IMR-90 (cell line): ENCODE results near the gene CFAP92. TPM values are rescaled to one million over a fixed set of nuclear protein-coding genes. Genes with fewer than 3 reads are reported as not detected.

ENCODE experiments used
- ATAC-seq: fragments of 200-7000 bp; cut with Tn5 transposase; 2 replicates; pipeline ENCODE4 v1.9.1; 2020; ENCODE audit warnings: low read depth, mild to moderate bottlenecking, moderate library complexity
- BruUV-seq: library from RNA; stranded (reverse); fragments of 400-500 nt; replicated peaks from 2 replicates; lab custom pipeline; 2021; lab: Mats Ljungman, UMichigan
- CTCF ChIA-PET: fragments of 300-600 bp; formaldehyde crosslinking; extraction: SDS; loops from one replicate; lab custom pipeline; 2021; ENCODE audit warnings: antibody characterized with exemption; lab: Yijun Ruan, JAX
- POLR2A ChIA-PET: fragments of 300-600 bp; sonication (Branson Sonifier 250); formaldehyde crosslinking; loops from one replicate; lab custom pipeline; 2022; ENCODE audit warnings: antibody characterized with exemption; ENCODE audit not compliant: unreplicated experiment; lab: Charles Lee
- DNase-seq: peaks from one replicate; pipeline ENCODE4 v3.0.0; 2013
- H2AFZ ChIP-seq: replicated peaks from 2 replicates; pipeline ENCODE3; 2013; ENCODE audit warnings: low read length, mild to moderate bottlenecking; ENCODE audit not compliant: poor library complexity
- H2AK5ac ChIP-seq: 2 replicates; pipeline ENCODE4 v1.6.1; 2013; ENCODE audit warnings: low read depth, low read length, inconsistent platforms
- H2AK9ac ChIP-seq: replicated peaks from 2 replicates; pipeline ENCODE3; 2013; ENCODE audit warnings: mild to moderate bottlenecking, low read depth, low read length, moderate library complexity; ENCODE audit not compliant: poor library complexity
- H2BK120ac ChIP-seq: 2 replicates; pipeline ENCODE4 v1.6.1; 2013; ENCODE audit warnings: low read depth, low read length, inconsistent platforms
- H2BK15ac ChIP-seq: 3 replicates; pipeline ENCODE4 v1.6.1; 2013; ENCODE audit warnings: low read depth, low read length, inconsistent platforms
- H2BK20ac ChIP-seq: 2 replicates; pipeline ENCODE4 v1.6.1; 2013; ENCODE audit warnings: low read depth, mild to moderate bottlenecking, inconsistent platforms, low read length, moderate library complexity
- H2BK5ac ChIP-seq: 2 replicates; pipeline ENCODE4 v1.6.1; 2013; ENCODE audit warnings: mild to moderate bottlenecking, low read depth, low read length, inconsistent platforms; ENCODE audit not compliant: poor library complexity, severe bottlenecking
- H3K14ac ChIP-seq: replicated peaks from 2 replicates; pipeline ENCODE4 v1.6.1; 2013; ENCODE audit warnings: low read depth, low read length, inconsistent platforms
- H3K18ac ChIP-seq: 2 replicates; pipeline ENCODE4 v1.6.1; 2013; ENCODE audit warnings: low read depth, low read length, control low read depth
- H3K23ac ChIP-seq: 2 replicates; pipeline ENCODE4 v1.6.1; 2013; ENCODE audit warnings: low read depth, low read length, inconsistent platforms
- H3K27ac ChIP-seq: 2 replicates; pipeline ENCODE4 v1.5.1; 2013; ENCODE audit warnings: mild to moderate bottlenecking, control low read depth, low read length; ENCODE audit not compliant: insufficient read depth
- H3K27me3 ChIP-seq: 2 replicates; pipeline ENCODE4 v1.6.1; 2013; ENCODE audit warnings: low read length; ENCODE audit not compliant: control insufficient read depth, insufficient read depth
- H3K36me3 ChIP-seq: 2 replicates; pipeline ENCODE4 v1.6.1; 2013; ENCODE audit warnings: low read length, mixed read lengths; ENCODE audit not compliant: control insufficient read depth, insufficient read depth
- H3K4ac ChIP-seq: 2 replicates; pipeline ENCODE4 v1.6.1; 2013; ENCODE audit warnings: low read depth, low read length, inconsistent platforms
- H3K4me1 ChIP-seq: 2 replicates; pipeline ENCODE4 v1.6.1; 2013; ENCODE audit warnings: low read length, mixed read lengths; ENCODE audit not compliant: control insufficient read depth, insufficient read depth
- H3K4me2 ChIP-seq: 2 replicates; pipeline ENCODE4 v1.6.1; 2013; ENCODE audit warnings: low read depth, mild to moderate bottlenecking, control low read depth, low read length, moderate library complexity
- H3K4me3 ChIP-seq: 2 replicates; pipeline ENCODE4 v1.5.1; 2013; ENCODE audit warnings: low read depth, mild to moderate bottlenecking, control low read depth, low read length, moderate library complexity; ENCODE audit not compliant: insufficient read depth
- H3K56ac ChIP-seq: 2 replicates; pipeline ENCODE4 v1.6.1; 2013; ENCODE audit warnings: low read length, inconsistent platforms; ENCODE audit not compliant: insufficient read depth; ENCODE audit errors: extremely low read depth
- H3K79me1 ChIP-seq, 2 experiments: 2 replicates each; pipeline ENCODE4 v1.6.1; 2013; ENCODE audit warnings: low read length in 2 of 2, inconsistent platforms in 1 of 2, low read depth in 1 of 2
- H3K9ac ChIP-seq: 2 replicates; pipeline ENCODE4 v1.6.1; 2013; ENCODE audit warnings: low read depth, low read length, control low read depth
- H3K9me1 ChIP-seq: 2 replicates; pipeline ENCODE4 v1.6.1; 2013; ENCODE audit warnings: low read length, inconsistent platforms; ENCODE audit not compliant: insufficient read depth
- H3K9me3 ChIP-seq: 2 replicates; pipeline ENCODE4 v1.6.1; 2013; ENCODE audit warnings: low read length; ENCODE audit not compliant: control insufficient read depth, insufficient read depth
- H4K20me1 ChIP-seq: 2 replicates; pipeline ENCODE4 v1.6.1; 2013; ENCODE audit warnings: low read length, inconsistent platforms; ENCODE audit not compliant: insufficient read depth
- H4K5ac ChIP-seq: 2 replicates; pipeline ENCODE4 v1.6.1; 2013; ENCODE audit warnings: mild to moderate bottlenecking, low read depth, low read length, control low read depth
- H4K8ac ChIP-seq, 2 experiments: 2 replicates each; pipeline ENCODE4 v1.6.1; 2013; ENCODE audit warnings: low read depth in 2 of 2, low read length in 2 of 2, control low read depth in 1 of 2, inconsistent platforms in 1 of 2
- H4K91ac ChIP-seq: 2 replicates; pipeline ENCODE4 v1.6.1; 2013; ENCODE audit warnings: low read depth, low read length, inconsistent platforms; ENCODE audit not compliant: insufficient read depth
- BHLHE40 ChIP-seq: fragments of 150-350 bp; IDR thresholded peaks from 2 replicates; pipeline ENCODE4 v1.6.1; 2016; ENCODE audit warnings: mild to moderate bottlenecking, low read depth, low read length
- CEBPB ChIP-seq: IDR thresholded peaks from 2 replicates; pipeline ENCODE4 v1.6.1; 2012; ENCODE audit warnings: low read depth, low read length, improper control_type of control experiment
- CTCF ChIP-seq: conservative IDR thresholded peaks from 2 replicates; pipeline ENCODE4 v1.5.1; 2012; ENCODE audit warnings: mild to moderate bottlenecking, low read depth, low read length, improper control_type of control experiment
- ELK1 ChIP-seq: fragments of 150-350 bp; IDR thresholded peaks from 2 replicates; pipeline ENCODE4 v1.6.1; 2016; ENCODE audit warnings: low read depth, mild to moderate bottlenecking, low read length, moderate library complexity, borderline replicate concordance
- FOS ChIP-seq: fragments of 150-350 bp; IDR thresholded peaks from 2 replicates; pipeline ENCODE4 v1.6.1; 2016; ENCODE audit warnings: low read depth, low read length
- MAFK ChIP-seq: IDR thresholded peaks from 2 replicates; pipeline ENCODE4 v1.6.1; 2012; ENCODE audit warnings: low read depth, low read length, improper control_type of control experiment
- MAZ ChIP-seq: IDR thresholded peaks from 2 replicates; pipeline ENCODE4 v1.6.1; 2012; ENCODE audit warnings: low read depth, mild to moderate bottlenecking, low read length, improper control_type of control experiment, moderate library complexity, borderline replicate concordance
- RAD21 ChIP-seq: IDR thresholded peaks from 2 replicates; pipeline ENCODE4 v1.6.1; 2012; ENCODE audit warnings: low read length, improper control_type of control experiment
- SMC3 ChIP-seq: fragments of 150-350 bp; IDR thresholded peaks from 2 replicates; pipeline ENCODE4 v1.6.1; 2016; ENCODE audit warnings: low read depth, mild to moderate bottlenecking, antibody characterized with exemption, low read length, moderate library complexity
- WGBS, 2 experiments: methylation state at CpG; one replicate each; pipeline versions ENCODE4 v1.1.5 to v1.1.7; 2013; ENCODE audit warnings: missing lambda C conversion rate in 2 of 2; ENCODE audit not compliant: insufficient read length in 1 of 2; ENCODE audit errors: extremely low coverage in 2 of 2; 5-methylcytosine and 5-hydroxymethylcytosine counted together
- dilution Hi-C: fragments of 300-500 bp; cut with HindIII; formaldehyde crosslinking; loops from one replicate; pipeline ENCODE4 v1.14.3; 2018; ENCODE audit warnings: low sequenced_read_pairs; ENCODE audit not compliant: unreplicated experiment
- in situ Hi-C: fragments of 300-500 bp; cut with MboI; formaldehyde crosslinking; loops from 3 replicates; pipeline ENCODE4 v1.14.3; 2019; ENCODE audit warnings: low sequenced_read_pairs, inconsistent platforms, mixed read lengths
- intact Hi-C: fragments of 100-400 bp; cut with micrococcal nuclease; formaldehyde crosslinking; loops from 2 replicates; pipeline ENCODE4 v1.10.0; 2022
- polyA plus RNA-seq, 3 experiments: library from polyadenylated mRNA; depleted of rRNA; stranded (reverse); fragments of >200 nt; gene quantifications; 2 replicates each; pipeline ENCODE4 v1.2.3, GENCODE V29; 2012; ENCODE audit warnings: low replicate concordance in 1 of 3
- total RNA-seq: library from RNA; depleted of rRNA; stranded (reverse); fragments of >200 nt; gene quantifications from 2 replicates; pipeline ENCODE4 v1.2.3, GENCODE V29; 2012

The CFAP92 gene
- total and polyA plus RNA-seq, 2 of the 4 experiments (the other 2 are of a cell fraction), result not detected

GRCh38 chr3:128910006-128910405, 83.9 kb downstream of the CFAP92 start:
- Histone ChIP-seq H3K9me3 (no peaks in the 10 kb centered on the region), H3K79me1 (no peaks in the 10 kb centered on the region), H4K91ac (no peak overlapping the region), H4K8ac (no peak overlapping the region), H4K5ac (no peak overlapping the region), H2BK20ac (no peak overlapping the region), H3K27me3 (no peaks in the 10 kb centered on the region), H3K9ac (no peak overlapping the region), H2BK15ac (no peak overlapping the region), H2BK120ac (no peak overlapping the region), H3K23ac (no peak overlapping the region), H2AK5ac (no peak overlapping the region), H3K4ac (no peak overlapping the region), H3K36me3 (peaks cover 89% of the 10 kb centered on the region), H3K56ac (no peak overlapping the region), H2BK5ac (no peak overlapping the region), H3K4me1 (no peaks in the 10 kb centered on the region), H3K14ac (no peak overlapping the region), H3K18ac (no peak overlapping the region), H3K9me1 (no peaks in the 10 kb centered on the region; the same call in 1 of the 2 replicates), H3K4me2 (no peak overlapping the region), H4K20me1 (no peaks in the 10 kb centered on the region), H2AFZ (no peak overlapping the region), H3K27ac (no peak overlapping the region), H3K4me3 (no peak overlapping the region), H2AK9ac (no peak overlapping the region)
- dilution Hi-C loops (no loop called here), in situ Hi-C loops (no loop called here), intact Hi-C loops (no loop called here)
- POLR2A ChIA-PET, result no interaction called here
- no CpG with 5 or more reads among the region's 13 CpGs for WGBS, 2 experiments
- DNase-seq (no peak), ATAC-seq (no peak)
- no TSS peak for BruUV-seq
- CTCF ChIA-PET, result no interaction called here
- TF ChIP-seq FOS (no peak), MAZ (no peak), MAFK (no peak), BHLHE40 (no peak), CEBPB (no peak), ELK1 (no peak), CTCF (no peak), SMC3 (no peak), RAD21 (no peak)
